H1 (cell line): ENCODE data around the gene AQP12A. TPM values are rescaled to one million over a fixed set of nuclear protein-coding genes. Genes with fewer than 3 reads are reported as not detected.

ENCODE experiments used
- CTCF ChIA-PET: fragments of 300-600 bp; sonication (Branson Sonifier 250); formaldehyde crosslinking; loops from one replicate; lab custom pipeline; 2021; ENCODE audit not compliant: partially characterized antibody; lab: Charles Lee
- POLR2A ChIA-PET: fragments of 300-600 bp; sonication (Branson Sonifier 250); formaldehyde crosslinking; loops from one replicate; lab custom pipeline; 2021; ENCODE audit warnings: inconsistent platforms; ENCODE audit not compliant: partially characterized antibody; lab: Charles Lee
- DNase-seq, 2 experiments: peaks; one replicate each; pipeline versions ENCODE4 v3.0.0 to v3.0.0-alpha.2; 2010 to 2022; ENCODE audit warnings: low spot score in 2 of 2, low read depth in 1 of 2, mixed read lengths in 1 of 2
- FAIRE-seq: peaks from 2 replicates; lab custom pipeline; 2011; peaks lifted over from hg19 to GRCh38; lab: Jason Lieb, UNC
- H2AFZ ChIP-seq: 2 replicates; pipeline ENCODE4 v1.8.1; 2012; ENCODE audit warnings: low read length, inconsistent platforms
- H2AK5ac ChIP-seq: 2 replicates; pipeline ENCODE4 v1.6.1; 2013; ENCODE audit warnings: low read depth, low read length
- H2BK120ac ChIP-seq: replicated peaks from 2 replicates; pipeline ENCODE3; 2013; ENCODE audit warnings: low read depth, low read length, inconsistent platforms
- H2BK12ac ChIP-seq: 2 replicates; pipeline ENCODE4 v1.6.1; 2013; ENCODE audit warnings: low read depth, low read length
- H2BK15ac ChIP-seq: 2 replicates; pipeline ENCODE4 v1.6.1; 2013; ENCODE audit warnings: low read length
- H2BK20ac ChIP-seq: 2 replicates; pipeline ENCODE4 v1.6.1; 2013; ENCODE audit warnings: low read length
- H2BK5ac ChIP-seq: 2 replicates; pipeline ENCODE4 v1.6.1; 2013; ENCODE audit warnings: low read depth, low read length
- H3K14ac ChIP-seq: 2 replicates; pipeline ENCODE4 v1.6.1; 2013; ENCODE audit warnings: inconsistent platforms; ENCODE audit not compliant: insufficient read length
- H3K18ac ChIP-seq: 2 replicates; pipeline ENCODE4 v1.6.1; 2013; ENCODE audit warnings: low read length; ENCODE audit errors: extremely low read depth
- H3K23ac ChIP-seq: 2 replicates; pipeline ENCODE4 v1.6.1; 2013; ENCODE audit warnings: inconsistent platforms; ENCODE audit not compliant: insufficient read length
- H3K23me2 ChIP-seq: 2 replicates; pipeline ENCODE4 v1.6.1; 2013; ENCODE audit warnings: low read depth, low read length
- H3K27ac ChIP-seq: 2 replicates; pipeline ENCODE4 v1.6.1; 2011; ENCODE audit warnings: low read depth, low read length, inconsistent platforms
- H3K27me3 ChIP-seq, 4 experiments: replicated peaks in 1 of 4; 1 replicate in 1 of 4; 2 replicates in 3 of 4; pipeline versions ENCODE4 v1.6.1 to v1.8.1; 2011 to 2013; ENCODE audit warnings: low read length in 3 of 4, mild to moderate bottlenecking in 3 of 4, inconsistent platforms in 2 of 4, mixed read lengths in 2 of 4, moderate library complexity in 1 of 4; ENCODE audit not compliant: control insufficient read depth in 3 of 4, insufficient read depth in 3 of 4; ENCODE audit errors: extremely low read depth in 1 of 4
- H3K36me3 ChIP-seq, 4 experiments: 2 replicates each; pipeline versions ENCODE4 v1.6.1 to v1.8.1; 2011 to 2013; ENCODE audit warnings: mild to moderate bottlenecking in 4 of 4, low read length in 3 of 4, moderate library complexity in 2 of 4, control low read depth in 1 of 4, inconsistent platforms in 1 of 4; ENCODE audit not compliant: insufficient read depth in 4 of 4, control insufficient read depth in 2 of 4
- H3K4ac ChIP-seq: replicated peaks from 2 replicates; pipeline ENCODE3; 2013; ENCODE audit warnings: low read length, low read depth, mixed read lengths, inconsistent platforms; ENCODE audit not compliant: insufficient read length
- H3K4me1 ChIP-seq, 4 experiments: replicated peaks in 1 of 4; 1 replicate in 1 of 4; 2 replicates in 3 of 4; pipeline versions ENCODE4 v1.6.1 to v1.8.1; 2011 to 2013; ENCODE audit warnings: low read length in 3 of 4, inconsistent platforms in 2 of 4, mixed read lengths in 1 of 4; ENCODE audit not compliant: insufficient read depth in 4 of 4, control insufficient read depth in 3 of 4
- H3K4me2 ChIP-seq, 2 experiments: 2 replicates each; pipeline versions ENCODE4 v1.6.1 to v1.8.1; 2011 to 2013; ENCODE audit warnings: low read depth in 2 of 2, low read length in 2 of 2, control low read depth in 1 of 2, inconsistent platforms in 1 of 2, mild to moderate bottlenecking in 1 of 2; ENCODE audit not compliant: insufficient read depth in 1 of 2
- H3K4me3 ChIP-seq, 4 experiments: fragments of 200-600, 300-600 bp in 1 of 4; sonication (generic), shearing (Covaris generic), sonication (Bioruptor Twin) in 1 of 4; 2 replicates each; pipeline versions ENCODE4 v1.5.1 to v1.8.1; 2011 to 2016; ENCODE audit warnings: low read length in 4 of 4, low read depth in 3 of 4, control low read depth in 2 of 4, inconsistent platforms in 2 of 4, mild to moderate bottlenecking in 2 of 4, mixed read lengths in 1 of 4, moderate library complexity in 1 of 4; ENCODE audit not compliant: insufficient read depth in 2 of 4; ENCODE audit errors: extremely low read depth in 1 of 4
- H3K56ac ChIP-seq: replicated peaks from 2 replicates; pipeline ENCODE3; 2013; ENCODE audit warnings: low read depth, mild to moderate bottlenecking, mixed read lengths, low read length, inconsistent platforms; ENCODE audit not compliant: insufficient read length
- H3K79me1 ChIP-seq: 2 replicates; pipeline ENCODE4 v1.6.1; 2013; ENCODE audit warnings: low read depth, low read length, control low read depth
- H3K79me2 ChIP-seq, 2 experiments: 2 replicates each; pipeline versions ENCODE4 v1.6.1 to v1.8.1; 2012 to 2013; ENCODE audit warnings: low read length in 2 of 2, mild to moderate bottlenecking in 2 of 2, inconsistent platforms in 1 of 2; ENCODE audit not compliant: insufficient read depth in 2 of 2, control insufficient read depth in 1 of 2
- H3K9ac ChIP-seq, 4 experiments: replicated peaks in 1 of 4; 1 replicate in 1 of 4; 2 replicates in 3 of 4; pipeline versions ENCODE4 v1.6.1 to v1.8.1; 2011 to 2013; ENCODE audit warnings: low read depth in 3 of 4, low read length in 3 of 4, control low read depth in 2 of 4, mild to moderate bottlenecking in 2 of 4, moderate library complexity in 2 of 4, inconsistent platforms in 1 of 4; ENCODE audit errors: extremely low read depth in 1 of 4
- H3K9me3 ChIP-seq, 2 experiments: 2 replicates each; pipeline versions ENCODE4 v1.6.1 to v1.8.1; 2012 to 2013; ENCODE audit warnings: mild to moderate bottlenecking in 2 of 2, moderate library complexity in 2 of 2, control low read depth in 1 of 2, inconsistent platforms in 1 of 2, low read depth in 1 of 2, low read length in 1 of 2, mixed read lengths in 1 of 2; ENCODE audit not compliant: insufficient read depth in 2 of 2
- H4K20me1 ChIP-seq, 2 experiments: replicated peaks in 1 of 2; 2 replicates each; pipeline versions ENCODE3 to v1.8.1; 2011 to 2013; ENCODE audit warnings: inconsistent platforms in 2 of 2, low read length in 2 of 2, mild to moderate bottlenecking in 1 of 2; ENCODE audit not compliant: insufficient read depth in 2 of 2, control insufficient read depth in 1 of 2
- H4K5ac ChIP-seq: 2 replicates; pipeline ENCODE4 v1.6.1; 2013; ENCODE audit warnings: low read length, low read depth, mixed read lengths, inconsistent platforms; ENCODE audit not compliant: insufficient read length
- H4K8ac ChIP-seq: 2 replicates; pipeline ENCODE4 v1.8.0; 2013; ENCODE audit warnings: mild to moderate bottlenecking, moderate library complexity, low read length, inconsistent platforms; ENCODE audit not compliant: insufficient read depth; ENCODE audit errors: extremely low read depth
- H4K91ac ChIP-seq: replicated peaks from 2 replicates; pipeline ENCODE3; 2013; ENCODE audit warnings: low read length, mixed read lengths, inconsistent platforms; ENCODE audit not compliant: insufficient read length
- POU5F1 ChIP-seq: IDR thresholded peaks from 2 replicates; pipeline ENCODE4 v1.6.1; 2011; ENCODE audit warnings: low read depth, mild to moderate bottlenecking, low read length, moderate library complexity
- WGBS, 2 experiments: shearing (Covaris generic) in 1 of 2; methylation state at CpG; one replicate each; pipeline versions ENCODE4 v1.1.6 to v1.1.7; 2013 to 2015; ENCODE audit warnings: low lambda C conversion rate in 2 of 2, mixed read lengths in 2 of 2, inconsistent platforms in 1 of 2, low coverage in 1 of 2, missing lambda C conversion rate in 1 of 2; ENCODE audit not compliant: insufficient replicate concordance in 2 of 2, insufficient coverage in 1 of 2, insufficient read length in 1 of 2; ENCODE audit errors: extremely low coverage in 1 of 2, missing lambda C conversion rate in 1 of 2; 5-methylcytosine and 5-hydroxymethylcytosine counted together
- polyA plus RNA-seq, 7 experiments: library from polyadenylated mRNA; depleted of rRNA in 3 of 7; stranded (reverse) in 5 of 7; unstranded in 2 of 7; fragments of >200 nt in 5 of 7; fragments of 200-250 nt in 2 of 7; gene quantifications; 1 replicate in 5 of 7; 2 replicates in 1 of 7; 4 replicates in 1 of 7; pipeline versions ENCODE4 v1.2.1 to v1.2.3, GENCODE V29; 2011 to 2013; ENCODE audit warnings: missing spikeins in 2 of 7, mixed read lengths in 2 of 7
- total RNA-seq: library from RNA; stranded (reverse); fragmentation: NEBNext Ultra II Directional; extraction: Animal tissue kit (Norgen Biotek cat#: 25700); gene quantifications from 2 replicates; pipeline ENCODE4 v1.2.1, GENCODE V29; 2021

Gene AQP12A
- total and polyA plus RNA-seq, 2 of the 8 experiments (the other 6 are each of a cell fraction or from before 2014, with no cell fraction given), result not detected

GRCh38 chr2:240643811-240644150 lies 47.9 kb upstream of the AQP12A start:
- CTCF ChIA-PET, result interaction anchor here (0.6 to 1.4 kb wide), 5 partner anchors 14 to 205 kb away, joined by 3 to 4 read pairs (median 3); no protein-coding TSS in a partner anchor

More at GRCh38 chr2:240643811-240644150, 47.9 kb upstream of the AQP12A start:
- no peak for DNase-seq
- no peak overlapping the region for H2BK20ac ChIP-seq
- no peaks in the 10 kb centered on the region for H3K79me1 ChIP-seq
- no peak overlapping the region for H3K56ac ChIP-seq
- no peak overlapping the region for H3K4me2 ChIP-seq
- H2BK5ac ChIP-seq, result no peak overlapping the region
- peaks cover 0 to 7% (median 4%) of the 10 kb centered on the region in 4 experiments; a peak in 5 of 7 replicates for H3K4me1 ChIP-seq
- H3K27ac ChIP-seq, result no peak overlapping the region
- no peaks in the 10 kb centered on the region for H3K9me3 ChIP-seq
- WGBS, 2 experiments, result 95% methylated on average over 15 of the region's 15 CpGs; no CpG with 5 or more reads in 1 of the 2 experiments
- H4K8ac ChIP-seq, result no peak overlapping the region
- no peak for FAIRE-seq
- H3K4ac ChIP-seq, result no peak overlapping the region
- no peak overlapping the region for H3K14ac ChIP-seq
- H3K9ac ChIP-seq, result no peak overlapping the region
- H2BK15ac ChIP-seq, result no peak overlapping the region
- no peaks in the 10 kb centered on the region for H3K36me3 ChIP-seq
- no peak overlapping the region for H3K23ac ChIP-seq
- no peaks in the 10 kb centered on the region for H4K20me1 ChIP-seq
- peaks cover 0 to 4% (median 2%) of the 10 kb centered on the region in 4 experiments; a peak in 2 of 7 replicates for H3K27me3 ChIP-seq
- no peak overlapping the region for H4K5ac ChIP-seq
- H4K91ac ChIP-seq, result no peak overlapping the region
- no peak overlapping the region for H3K4me3 ChIP-seq
- no peak overlapping the region for H2AK5ac ChIP-seq
- H3K18ac ChIP-seq, result no peak overlapping the region
- no peaks in the 10 kb centered on the region for H3K23me2 ChIP-seq
- H2BK12ac ChIP-seq, result no peak overlapping the region
- no peak overlapping the region for H2AFZ ChIP-seq
- TF ChIP-seq POU5F1, result no peak
- H3K79me2 ChIP-seq, result no peaks in the 10 kb centered on the region
- no peak overlapping the region for H2BK120ac ChIP-seq
- POLR2A ChIA-PET, result no interaction called here
